Subcutaneous adipose tissue (tissue), 4 donors: Measurements from ENCODE around the gene BUD13. TPM values are rescaled to one million over a fixed set of nuclear protein-coding genes. Genes with fewer than 3 reads are reported as not detected.

ENCODE experiments used
- total RNA-seq, 4 donors: library from RNA; depleted of rRNA; stranded (reverse); fragments of >200 nt; gene quantifications; one replicate each; pipeline ENCODE4 v1.1.0, GENCODE V29; 2016
- TF ChIP-seq, protein P1 (sequence below): fragments of 450-650 bp; IDR thresholded peaks from one replicate; pipeline ENCODE4 v1.5.1; 2016; ENCODE audit warnings: low read depth, mild to moderate bottlenecking, control low read depth, antibody characterized with exemption, moderate library complexity

Gene BUD13
- total RNA-seq, 4 donors from 2014 or later: 11.0 to 12.8 (median 12.5) TPM

DNA sequence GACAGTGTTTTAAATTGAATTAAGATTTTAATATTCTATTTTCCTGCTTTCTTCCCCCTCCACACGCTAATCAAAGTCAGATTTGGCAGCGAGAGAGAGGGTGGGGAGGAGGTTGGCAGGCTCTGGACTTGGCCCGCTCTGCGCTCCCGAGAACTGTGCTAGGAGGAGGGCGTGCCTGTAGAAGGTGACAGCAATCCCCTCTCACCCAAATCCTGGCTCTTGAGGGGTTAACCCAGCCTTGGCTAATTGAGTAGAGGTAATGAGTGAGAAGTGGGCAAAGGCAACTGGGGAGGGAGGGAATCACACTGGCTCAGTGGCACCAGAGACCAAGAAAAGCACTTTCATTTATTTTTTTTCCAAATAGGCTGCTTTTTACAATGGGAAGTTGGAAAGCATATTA lies 42.2 kb downstream of the BUD13 start:
- TF ChIP-seq, protein P1, sequence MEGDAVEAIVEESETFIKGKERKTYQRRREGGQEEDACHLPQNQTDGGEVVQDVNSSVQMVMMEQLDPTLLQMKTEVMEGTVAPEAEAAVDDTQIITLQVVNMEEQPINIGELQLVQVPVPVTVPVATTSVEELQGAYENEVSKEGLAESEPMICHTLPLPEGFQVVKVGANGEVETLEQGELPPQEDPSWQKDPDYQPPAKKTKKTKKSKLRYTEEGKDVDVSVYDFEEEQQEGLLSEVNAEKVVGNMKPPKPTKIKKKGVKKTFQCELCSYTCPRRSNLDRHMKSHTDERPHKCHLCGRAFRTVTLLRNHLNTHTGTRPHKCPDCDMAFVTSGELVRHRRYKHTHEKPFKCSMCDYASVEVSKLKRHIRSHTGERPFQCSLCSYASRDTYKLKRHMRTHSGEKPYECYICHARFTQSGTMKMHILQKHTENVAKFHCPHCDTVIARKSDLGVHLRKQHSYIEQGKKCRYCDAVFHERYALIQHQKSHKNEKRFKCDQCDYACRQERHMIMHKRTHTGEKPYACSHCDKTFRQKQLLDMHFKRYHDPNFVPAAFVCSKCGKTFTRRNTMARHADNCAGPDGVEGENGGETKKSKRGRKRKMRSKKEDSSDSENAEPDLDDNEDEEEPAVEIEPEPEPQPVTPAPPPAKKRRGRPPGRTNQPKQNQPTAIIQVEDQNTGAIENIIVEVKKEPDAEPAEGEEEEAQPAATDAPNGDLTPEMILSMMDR: no peak

DNA sequence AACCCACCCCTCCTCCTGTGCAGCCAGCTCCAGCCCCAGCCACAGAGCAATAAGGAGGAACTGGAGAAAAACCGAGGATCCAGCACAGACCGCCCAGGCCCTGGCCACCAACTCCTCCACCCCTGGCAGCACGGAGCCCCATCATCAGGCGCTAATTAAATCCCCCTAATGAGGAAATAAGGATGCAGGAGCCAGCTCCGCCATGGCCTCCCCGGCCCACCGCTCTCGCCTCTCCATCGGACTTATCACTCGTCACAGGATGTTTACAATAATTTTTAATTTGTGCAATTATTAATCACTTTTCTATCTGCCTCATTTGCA lies 42.6 kb downstream of the BUD13 start:
- TF ChIP-seq, protein P1: no peak

DNA sequence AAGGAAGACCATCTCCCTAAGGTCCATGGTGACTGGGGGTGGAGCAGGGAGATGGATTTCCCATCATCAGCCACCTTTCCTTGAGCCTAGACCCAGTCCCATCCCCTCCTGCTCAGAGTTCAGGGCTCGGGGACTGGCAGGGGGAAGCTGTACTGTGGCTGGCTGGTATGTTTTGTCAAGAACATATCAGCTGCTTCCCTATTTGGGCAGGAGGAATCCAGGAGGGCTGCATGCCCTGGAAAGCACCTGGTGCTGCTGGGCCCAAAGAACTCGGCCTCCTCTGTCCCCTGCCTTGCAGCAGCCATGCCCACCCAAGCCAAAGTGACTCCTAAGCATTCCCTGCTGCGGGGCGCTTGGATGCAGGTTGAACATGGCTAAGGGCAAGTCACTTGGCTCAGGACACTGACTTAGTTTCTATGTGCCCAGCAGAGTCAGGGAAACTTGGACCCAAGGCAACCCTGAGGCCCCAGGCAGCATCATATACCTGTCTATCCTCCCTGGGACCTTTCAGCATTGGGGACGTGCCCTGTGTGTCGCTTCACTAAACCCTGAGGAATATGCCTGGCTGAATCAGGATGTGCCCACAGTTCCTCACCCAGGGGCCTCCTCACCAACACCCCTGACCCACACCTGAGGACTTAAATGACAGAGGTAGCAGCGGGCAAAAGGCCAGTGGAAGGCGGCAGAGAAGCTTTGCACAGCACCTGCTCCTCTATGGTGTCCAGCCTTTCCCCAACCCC lies 43.1 kb downstream of the BUD13 start:
- TF ChIP-seq, protein P1: no peak

DNA sequence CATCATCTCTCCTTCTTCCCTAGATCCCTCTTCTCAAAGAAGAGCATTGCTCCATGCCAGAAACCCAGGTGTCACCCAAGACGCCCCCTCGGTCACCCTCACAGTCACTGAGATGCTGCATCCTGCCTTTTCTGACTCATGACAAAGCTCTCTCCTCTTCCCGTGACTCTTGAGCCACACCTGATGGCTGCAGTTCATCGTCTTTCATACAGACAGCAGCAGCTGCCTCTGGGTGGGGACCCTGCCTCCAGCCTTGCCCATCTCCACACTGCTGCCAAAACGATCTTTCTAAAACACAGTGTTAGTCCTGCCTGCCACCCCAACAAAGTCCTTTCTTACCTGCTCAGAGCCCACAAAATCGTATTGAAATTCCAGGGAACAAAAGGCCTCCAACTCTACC lies 44.8 kb downstream of the BUD13 start:
- TF ChIP-seq, protein P1: no peak

DNA sequence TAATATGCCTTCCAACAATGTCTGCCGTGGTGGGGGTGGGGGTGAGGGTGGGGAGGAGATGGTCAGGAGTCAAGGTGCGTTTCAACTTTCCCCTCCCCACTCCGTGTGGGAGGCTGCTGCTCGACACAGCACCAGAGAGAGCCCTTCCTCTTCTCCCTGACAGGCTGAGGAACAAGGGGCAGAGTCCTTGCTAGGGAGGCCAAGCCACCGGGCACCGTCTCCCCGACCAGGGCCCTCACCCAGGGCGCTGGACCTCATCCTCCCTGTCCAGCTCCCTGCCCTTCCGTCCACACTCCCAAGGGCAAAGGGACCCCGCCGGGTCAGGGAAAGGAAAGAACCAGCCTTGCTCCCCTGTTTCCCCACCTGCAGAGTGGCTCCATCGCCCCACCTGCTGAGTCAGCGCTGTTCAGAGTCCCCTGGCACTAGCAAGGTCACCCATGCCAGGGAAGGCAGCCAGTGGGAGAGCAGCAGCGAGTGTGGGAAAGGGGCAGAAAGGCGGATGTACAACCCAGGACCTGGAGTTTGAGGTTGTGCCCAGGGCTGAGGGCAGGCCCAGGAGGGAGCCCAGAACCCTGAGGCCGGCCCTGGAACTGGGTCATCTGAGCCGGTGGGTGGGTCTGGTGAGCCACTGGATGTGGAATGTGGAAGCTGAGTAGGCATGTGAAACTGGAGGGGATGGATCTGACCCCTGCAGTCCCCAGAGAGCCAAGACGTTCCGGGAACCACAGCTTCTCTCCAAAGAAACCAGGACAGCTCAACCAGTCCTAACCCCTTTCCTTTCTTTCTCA lies 47.2 kb downstream of the BUD13 start:
- TF ChIP-seq, protein P1: no peak

DNA sequence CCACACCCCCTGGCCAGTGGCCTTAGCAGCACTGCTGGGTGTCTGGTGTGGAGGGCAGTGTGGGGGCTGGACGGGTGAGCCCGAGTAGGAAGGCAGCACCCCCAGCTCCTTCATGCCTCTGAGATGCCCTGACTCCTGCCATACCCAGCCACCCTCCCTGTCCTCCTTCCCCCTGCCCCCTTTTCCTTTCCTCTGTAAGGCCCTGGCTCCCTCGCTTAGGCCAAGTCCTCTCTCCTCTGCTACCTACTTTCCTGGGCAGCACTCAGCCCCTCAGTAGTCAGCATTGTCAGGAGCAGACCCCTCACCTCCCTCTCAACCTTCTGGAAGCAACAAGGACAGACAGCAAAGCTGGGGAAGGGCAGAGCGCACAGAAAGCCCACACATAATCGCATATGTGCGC lies 48.0 kb downstream of the BUD13 start:
- TF ChIP-seq, protein P1: no peak

DNA sequence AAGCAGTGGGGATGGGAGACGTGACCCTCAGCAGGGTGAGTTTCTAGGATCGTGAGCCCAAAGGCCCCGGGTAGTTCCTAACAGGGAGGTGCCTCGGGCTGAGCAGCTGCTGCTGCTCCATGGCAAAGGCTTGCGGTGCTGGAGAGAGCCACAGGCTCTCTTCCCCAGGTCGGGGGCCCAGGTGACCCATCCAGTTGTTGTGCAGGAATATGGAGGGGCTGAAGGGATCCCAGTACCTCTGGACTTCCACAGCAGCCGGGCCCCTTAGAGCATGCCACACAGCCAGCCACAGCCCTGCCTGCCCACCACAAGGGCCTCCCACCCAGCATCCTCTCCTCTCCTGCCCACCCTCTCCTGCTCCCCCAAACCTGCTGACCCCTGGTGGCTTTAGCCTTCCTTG lies 49.3 kb downstream of the BUD13 start:
- TF ChIP-seq, protein P1: no peak
